WTC11 (cell line): ENCODE results near the gene STARD5.

Experiments used
- ATF6 ChIP-seq: sonication (generic); formaldehyde crosslinking; IDR thresholded peaks from 2 replicates; pipeline ENCODE4 v1.8.1; 2023; ENCODE audit warnings: mild to moderate bottlenecking, missing genetic modification reagents
- CTCF ChIP-seq: fragments of 200-600 bp; IDR thresholded peaks from 2 replicates; pipeline ENCODE4 v1.8.0; 2022; ENCODE audit warnings: antibody characterized with exemption
- ETV6 ChIP-seq: sonication (generic); formaldehyde crosslinking; IDR thresholded peaks from 2 replicates; pipeline ENCODE4 v1.8.1; 2022; ENCODE audit warnings: mild to moderate bottlenecking, missing genetic modification reagents
- MAX ChIP-seq: sonication (generic); formaldehyde crosslinking; IDR thresholded peaks from 2 replicates; pipeline ENCODE4 v1.8.0; 2022; ENCODE audit warnings: mild to moderate bottlenecking, missing genetic modification reagents
- SMAD3 ChIP-seq: sonication (generic); formaldehyde crosslinking; IDR thresholded peaks from 2 replicates; pipeline ENCODE4 v1.8.0; 2022; ENCODE audit warnings: missing genetic modification reagents, mild to moderate bottlenecking, borderline replicate concordance
- ZBTB21 ChIP-seq: sonication (generic); formaldehyde crosslinking; IDR thresholded peaks from 2 replicates; pipeline ENCODE4 v1.8.1; 2023; ENCODE audit warnings: mild to moderate bottlenecking, missing genetic modification reagents, borderline replicate concordance
- ZNF219 ChIP-seq: sonication (generic); formaldehyde crosslinking; IDR thresholded peaks from 2 replicates; pipeline ENCODE4 v1.8.0; 2023; ENCODE audit warnings: missing genetic modification reagents, mild to moderate bottlenecking, borderline replicate concordance
- ZNF232 ChIP-seq: sonication (generic); formaldehyde crosslinking; IDR thresholded peaks from 2 replicates; pipeline ENCODE4 v1.8.0; 2022; ENCODE audit warnings: mild to moderate bottlenecking, missing genetic modification reagents
- ZNF281 ChIP-seq: sonication (generic); formaldehyde crosslinking; IDR thresholded peaks from 2 replicates; pipeline ENCODE4 v1.8.0; 2023; ENCODE audit warnings: mild to moderate bottlenecking, missing genetic modification reagents
- TF ChIP-seq, protein P1 (sequence below): sonication (generic); formaldehyde crosslinking; IDR thresholded peaks from 2 replicates; pipeline ENCODE4 v1.8.1; 2022; ENCODE audit warnings: missing genetic modification reagents, borderline replicate concordance

DNA sequence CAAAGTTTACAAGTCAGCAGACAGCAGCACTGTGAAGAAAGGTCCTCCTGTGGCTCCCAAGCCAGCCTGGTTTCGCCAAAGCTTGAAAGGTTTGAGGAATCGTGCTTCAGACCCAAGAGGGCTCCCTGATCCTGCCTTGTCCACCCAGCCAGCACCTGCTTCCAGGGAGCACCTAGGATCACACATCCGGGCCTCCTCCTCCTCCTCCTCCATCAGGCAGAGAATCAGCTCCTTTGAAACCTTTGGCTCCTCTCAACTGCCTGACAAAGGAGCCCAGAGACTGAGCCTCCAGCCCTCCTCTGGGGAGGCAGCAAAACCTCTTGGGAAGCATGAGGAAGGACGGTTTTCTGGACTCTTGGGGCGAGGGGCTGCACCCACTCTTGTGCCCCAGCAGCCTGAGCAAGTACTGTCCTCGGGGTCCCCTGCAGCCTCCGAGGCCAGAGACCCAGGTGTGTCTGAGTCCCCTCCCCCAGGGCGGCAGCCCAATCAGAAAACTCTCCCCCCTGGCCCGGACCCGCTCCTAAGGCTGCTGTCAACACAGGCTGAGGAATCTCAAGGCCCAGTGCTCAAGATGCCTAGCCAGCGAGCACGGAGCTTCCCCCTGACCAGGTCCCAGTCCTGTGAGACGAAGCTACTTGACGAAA is 24.2 kb downstream of the STARD5 start:
- TF ChIP-seq ZNF232 (CRISPR knock-in tag), result no peak
- no peak for TF ChIP-seq ZNF219 (CRISPR knock-in tag)
- TF ChIP-seq MAX (CRISPR knock-in tag), result no peak
- TF ChIP-seq CTCF, result no peak
- TF ChIP-seq ZBTB21 (CRISPR knock-in tag), result no peak
- no peak for TF ChIP-seq ETV6 (CRISPR knock-in tag)
- TF ChIP-seq ZNF281 (CRISPR knock-in tag), result no peak
- no peak for TF ChIP-seq SMAD3 (CRISPR knock-in tag)
- TF ChIP-seq, protein P1, sequence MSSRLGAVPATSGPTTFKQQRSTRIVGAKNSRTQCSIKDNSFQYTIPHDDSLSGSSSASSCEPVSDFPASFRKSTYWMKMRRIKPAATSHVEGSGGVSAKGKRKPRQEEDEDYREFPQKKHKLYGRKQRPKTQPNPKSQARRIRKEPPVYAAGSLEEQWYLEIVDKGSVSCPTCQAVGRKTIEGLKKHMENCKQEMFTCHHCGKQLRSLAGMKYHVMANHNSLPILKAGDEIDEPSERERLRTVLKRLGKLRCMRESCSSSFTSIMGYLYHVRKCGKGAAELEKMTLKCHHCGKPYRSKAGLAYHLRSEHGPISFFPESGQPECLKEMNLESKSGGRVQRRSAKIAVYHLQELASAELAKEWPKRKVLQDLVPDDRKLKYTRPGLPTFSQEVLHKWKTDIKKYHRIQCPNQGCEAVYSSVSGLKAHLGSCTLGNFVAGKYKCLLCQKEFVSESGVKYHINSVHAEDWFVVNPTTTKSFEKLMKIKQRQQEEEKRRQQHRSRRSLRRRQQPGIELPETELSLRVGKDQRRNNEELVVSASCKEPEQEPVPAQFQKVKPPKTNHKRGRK, result no peak
- no peak for TF ChIP-seq ATF6
